ENCODE data around the gene AGBL1. TPM values are rescaled to one million over a fixed set of nuclear protein-coding genes. Genes with fewer than 3 reads are reported as not detected.

AGBL1 gene
- total RNA-seq, 1 experiment from 2014 or later: not detected

DNA sequence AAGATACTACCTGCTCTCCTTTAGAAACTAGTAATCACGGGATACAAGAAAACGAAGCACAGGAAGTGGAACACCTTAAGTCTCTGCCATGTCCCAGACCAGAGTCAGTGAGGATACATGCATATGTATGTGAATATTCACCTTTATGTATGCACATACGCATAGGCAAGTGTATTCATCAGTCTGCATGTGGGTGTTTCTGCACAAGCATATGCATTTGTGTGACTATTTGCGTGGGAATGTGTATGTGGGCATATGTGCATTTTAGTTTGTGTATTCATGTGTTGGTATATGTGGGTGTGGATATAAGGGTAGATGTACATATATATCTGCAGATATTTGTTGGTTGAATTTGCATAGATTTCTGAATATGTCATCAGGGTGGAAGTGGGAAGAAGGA lies 889.7 kb downstream of the AGBL1 start:
- Mint-ChIP-seq H3K4me1 (ENCODE audit: low read depth, unreplicated experiment) (no peaks in the 10 kb centered on the region), H3K9me3 (ENCODE audit: unreplicated experiment) (no peaks in the 10 kb centered on the region), H3K36me3 (ENCODE audit: insufficient read depth, unreplicated experiment) (no peaks in the 10 kb centered on the region), H3K27ac (ENCODE audit: unreplicated experiment) (no peak overlapping the region), H3K27me3 (ENCODE audit: insufficient read depth, unreplicated experiment) (no peaks in the 10 kb centered on the region), H3K4me3 (ENCODE audit: unreplicated experiment) (no peak overlapping the region)
- Histone ChIP-seq H3K4me1 (no peaks in the 10 kb centered on the region), H3K27me3 (replicated peaks; ENCODE audit: control insufficient read depth, insufficient read depth, low read length) (no peaks in the 10 kb centered on the region), H3K36me3 (ENCODE audit: control insufficient read depth, insufficient read depth, low read length) (no peaks in the 10 kb centered on the region), H3K9me3 (no peaks in the 10 kb centered on the region), H3K4me3 (ENCODE audit: low read depth, low read length) (no peak overlapping the region)
- DNase-seq: no peak
- intact Hi-C loops (cut with micrococcal nuclease; ENCODE audit: unreplicated experiment): no loop called here
- no TSS peak for BruUV-seq (replicated peaks)
- ChIA-PET POLR2A (no interaction called here), CTCF (no interaction called here)
- no peak for TF ChIP-seq CTCF (IDR thresholded peaks at IDR 0.05; ENCODE audit: insufficient read depth in 1 of 2, low read depth in 1 of 2, low read length in 1 of 2, severe bottlenecking in 1 of 2, unreplicated experiment in 1 of 2)

- Histone ChIP-seq H3K4me3 (ENCODE audit: low read depth, low read length) (no peak overlapping the region), H3K9me3 (no peaks in the 10 kb centered on the region), H3K27me3 (replicated peaks; ENCODE audit: control insufficient read depth, insufficient read depth, low read length) (no peaks in the 10 kb centered on the region), H3K4me1 (no peaks in the 10 kb centered on the region), H3K36me3 (ENCODE audit: control insufficient read depth, insufficient read depth, low read length) (no peaks in the 10 kb centered on the region)
- Mint-ChIP-seq H3K27ac (ENCODE audit: unreplicated experiment) (no peak overlapping the region), H3K4me3 (ENCODE audit: unreplicated experiment) (no peak overlapping the region), H3K4me1 (ENCODE audit: low read depth, unreplicated experiment) (no peaks in the 10 kb centered on the region), H3K27me3 (ENCODE audit: insufficient read depth, unreplicated experiment) (no peaks in the 10 kb centered on the region), H3K9me3 (ENCODE audit: unreplicated experiment) (no peaks in the 10 kb centered on the region), H3K36me3 (ENCODE audit: insufficient read depth, unreplicated experiment) (no peaks in the 10 kb centered on the region)
- no peak for TF ChIP-seq CTCF (IDR thresholded peaks at IDR 0.05; ENCODE audit: insufficient read depth in 1 of 2, low read depth in 1 of 2, low read length in 1 of 2, severe bottlenecking in 1 of 2, unreplicated experiment in 1 of 2)
- DNase-seq: no peak
- CTCF ChIA-PET: no interaction called here
- no TSS peak for BruUV-seq (replicated peaks)
- POLR2A ChIA-PET: no interaction called here
- intact Hi-C loops (cut with micrococcal nuclease; ENCODE audit: unreplicated experiment): no loop called here
Measured at GRCh38 chr15:86973284-86973844, 893.7 kb downstream of the AGBL1 start.

DNA sequence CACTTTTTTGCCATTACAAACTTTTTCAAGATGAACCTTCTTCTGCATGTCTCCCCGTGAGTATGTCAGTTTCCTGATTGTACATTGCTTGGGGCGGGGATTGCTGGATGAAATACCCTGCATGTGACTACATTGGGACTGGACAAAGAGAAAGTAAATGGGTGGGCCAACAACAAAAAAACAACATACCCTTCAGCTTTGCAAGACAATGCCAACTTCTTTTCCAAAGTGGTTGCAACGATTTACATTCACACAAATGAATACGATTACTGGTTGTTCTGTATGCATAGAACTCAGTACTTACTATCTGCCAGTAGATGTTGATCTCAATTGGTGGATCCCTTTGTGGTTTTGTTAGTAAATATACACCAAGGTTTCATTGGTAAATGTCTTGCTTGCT lies 908.4 kb downstream of the AGBL1 start:
- intact Hi-C loops (cut with micrococcal nuclease; ENCODE audit: unreplicated experiment): no loop called here

More for the DNA sequence above, 908.4 kb downstream of the AGBL1 start:
- Mint-ChIP-seq H3K4me1 (ENCODE audit: low read depth, unreplicated experiment) (no peaks in the 10 kb centered on the region), H3K9me3 (ENCODE audit: unreplicated experiment) (no peaks in the 10 kb centered on the region), H3K27me3 (ENCODE audit: insufficient read depth, unreplicated experiment) (peaks cover 3% of the 10 kb centered on the region), H3K27ac (ENCODE audit: unreplicated experiment) (no peak overlapping the region), H3K4me3 (ENCODE audit: unreplicated experiment) (no peak overlapping the region), H3K36me3 (ENCODE audit: insufficient read depth, unreplicated experiment) (no peaks in the 10 kb centered on the region)
- TF ChIP-seq CTCF (IDR thresholded peaks at IDR 0.05; ENCODE audit: insufficient read depth in 1 of 2, low read depth in 1 of 2, low read length in 1 of 2, severe bottlenecking in 1 of 2, unreplicated experiment in 1 of 2): no peak
- Histone ChIP-seq H3K4me1 (no peaks in the 10 kb centered on the region), H3K9me3 (no peaks in the 10 kb centered on the region), H3K36me3 (ENCODE audit: control insufficient read depth, insufficient read depth, low read length) (no peaks in the 10 kb centered on the region), H3K4me3 (ENCODE audit: low read depth, low read length) (no peak overlapping the region), H3K27me3 (replicated peaks; ENCODE audit: control insufficient read depth, insufficient read depth, low read length) (no peaks in the 10 kb centered on the region)
- ChIA-PET CTCF (no interaction called here), POLR2A (no interaction called here)
- DNase-seq: no peak
- BruUV-seq (replicated peaks): no TSS peak
